GM21723 (cell line): ENCODE results near the gene ABR.
A peak's percentile ranks its signal among the peaks of the same experiment; 100 is the strongest.

Experiments
- ATAC-seq: cut with Tn5 transposase; IDR thresholded peaks from one replicate; pipeline ENCODE4 v1.9.1; 2021; ENCODE audit warnings: mild to moderate bottlenecking, moderate library complexity; ENCODE audit not compliant: unreplicated experiment

The ABR gene

GRCh38 chr17:1179818-1180742, at the start of gene ABR:
TSS of gene ABR (minus strand) at chr17:1179981. CDS start at chr17:1179727, 254 bp downstream.
- ATAC-seq, result no peak

GRCh38 chr17:1229349-1229899, 49.6 kb upstream of the ABR start:
- ATAC-seq, result peak; percentile 55

GRCh38 chr17:1228781-1229348, 49.1 kb upstream of the ABR start:
- ATAC-seq, result peak; percentile 24

GRCh38 chr17:1227917-1228780, 48.4 kb upstream of the ABR start:
- ATAC-seq, result peak; percentile 47

GRCh38 chr17:1227365-1227764, 47.6 kb upstream of the ABR start:
- ATAC-seq, result no peak

- ATAC-seq, result no peak
These were observed 46.5 kb upstream of the ABR start for GRCh38 chr17:1226308-1226707.

GRCh38 chr17:1224330-1224729, 44.5 kb upstream of the ABR start:
- no peak for ATAC-seq

- no peak for ATAC-seq
These were observed 43.9 kb upstream of the ABR start for GRCh38 chr17:1223662-1224061.

- ATAC-seq, result no peak
These were observed 42.5 kb upstream of the ABR start for GRCh38 chr17:1222321-1222720.

- ATAC-seq, result no peak
These were observed 41.4 kb upstream of the ABR start for GRCh38 chr17:1221209-1221608.

- no peak for ATAC-seq
These were observed 40.6 kb upstream of the ABR start for GRCh38 chr17:1220346-1220745.

GRCh38 chr17:1217089-1217385, 37.3 kb upstream of the ABR start:
- ATAC-seq, result no peak

- no peak for ATAC-seq
These were observed 36.7 kb upstream of the ABR start for GRCh38 chr17:1216217-1217088.

GRCh38 chr17:1212946-1213345, 33.2 kb upstream of the ABR start:
- no peak for ATAC-seq

- no peak for ATAC-seq
These were observed 31.5 kb upstream of the ABR start for GRCh38 chr17:1211287-1211686.

- ATAC-seq, result no peak
These were observed 29.2 kb upstream of the ABR start for GRCh38 chr17:1208966-1209365.

GRCh38 chr17:1206026-1206777, 26.4 kb upstream of the ABR start:
- ATAC-seq, result no peak

- ATAC-seq, result no peak
These were observed 24.1 kb upstream of the ABR start for GRCh38 chr17:1203967-1204291.

- ATAC-seq, result no peak
These were observed 23.6 kb upstream of the ABR start for GRCh38 chr17:1203111-1203966.
